GM12865 (cell line): Measurements from ENCODE around the gene CYB561D1.
A peak's percentile ranks its signal among the peaks of the same experiment; 100 is the strongest.
"Not testable (repeated sequence)": the region's sequence is repeated elsewhere in the genome, so short reads cannot be mapped to it uniquely, and the experiment has no call there.

ENCODE experiments used
- DNase-seq: peaks from one replicate; pipeline ENCODE4 v3.0.0; 2010; ENCODE audit warnings: low read depth
- H3K4me3 ChIP-seq: 2 replicates; pipeline ENCODE4 v1.5.1; 2011; ENCODE audit warnings: mild to moderate bottlenecking, low read depth, low read length, control low read depth
- TF ChIP-seq, protein P1 (sequence below): IDR thresholded peaks from 2 replicates; pipeline ENCODE4 v1.5.1; 2011; ENCODE audit warnings: low read length, control low read depth, low read depth, inconsistent platforms; ENCODE audit not compliant: insufficient read depth; ENCODE audit errors: missing control alignments

CYB561D1 gene

DNA sequence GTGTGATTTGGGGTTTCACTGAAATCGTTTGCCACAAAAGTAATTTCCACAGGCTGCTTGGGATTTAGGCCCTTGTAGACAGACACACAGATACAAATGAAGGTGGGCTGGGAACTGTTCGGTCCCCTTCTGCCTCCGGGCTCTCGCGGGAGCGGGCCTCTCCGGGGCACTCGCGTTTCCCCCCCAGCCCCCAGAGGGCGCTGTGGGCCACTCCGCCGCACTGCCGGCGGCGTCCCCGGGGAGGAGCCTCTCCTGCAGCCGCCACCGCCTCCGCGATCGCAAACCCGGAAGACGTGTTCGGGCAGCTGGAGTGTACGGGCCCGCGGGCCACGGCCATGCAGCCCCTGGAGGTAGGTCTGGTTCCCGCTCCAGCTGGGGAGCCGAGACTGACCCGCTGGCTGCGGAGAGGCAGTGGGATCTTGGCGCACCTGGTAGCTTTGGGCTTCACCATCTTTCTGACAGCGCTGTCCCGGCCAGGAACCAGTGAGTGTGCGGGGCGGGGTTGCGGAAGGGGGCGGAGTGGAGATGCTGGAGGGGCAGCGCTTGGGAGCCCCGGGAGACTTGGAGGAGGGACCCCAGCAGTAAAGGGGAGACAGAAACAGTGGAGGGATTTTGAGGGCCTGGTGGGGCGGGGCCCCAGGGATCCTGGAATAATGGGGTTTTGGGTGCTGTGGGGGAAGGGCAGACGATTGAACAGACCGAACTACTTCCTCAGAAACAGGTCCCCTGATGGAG is at the start of gene CYB561D1:
Gene CYB561D1, plus strand, starts transcription at position 290 of the 735 bp plus-strand sequence. Its CDS starts 46 bp downstream, at position 336.
- peak; percentile 91 for DNase-seq
- TF ChIP-seq, protein P1, sequence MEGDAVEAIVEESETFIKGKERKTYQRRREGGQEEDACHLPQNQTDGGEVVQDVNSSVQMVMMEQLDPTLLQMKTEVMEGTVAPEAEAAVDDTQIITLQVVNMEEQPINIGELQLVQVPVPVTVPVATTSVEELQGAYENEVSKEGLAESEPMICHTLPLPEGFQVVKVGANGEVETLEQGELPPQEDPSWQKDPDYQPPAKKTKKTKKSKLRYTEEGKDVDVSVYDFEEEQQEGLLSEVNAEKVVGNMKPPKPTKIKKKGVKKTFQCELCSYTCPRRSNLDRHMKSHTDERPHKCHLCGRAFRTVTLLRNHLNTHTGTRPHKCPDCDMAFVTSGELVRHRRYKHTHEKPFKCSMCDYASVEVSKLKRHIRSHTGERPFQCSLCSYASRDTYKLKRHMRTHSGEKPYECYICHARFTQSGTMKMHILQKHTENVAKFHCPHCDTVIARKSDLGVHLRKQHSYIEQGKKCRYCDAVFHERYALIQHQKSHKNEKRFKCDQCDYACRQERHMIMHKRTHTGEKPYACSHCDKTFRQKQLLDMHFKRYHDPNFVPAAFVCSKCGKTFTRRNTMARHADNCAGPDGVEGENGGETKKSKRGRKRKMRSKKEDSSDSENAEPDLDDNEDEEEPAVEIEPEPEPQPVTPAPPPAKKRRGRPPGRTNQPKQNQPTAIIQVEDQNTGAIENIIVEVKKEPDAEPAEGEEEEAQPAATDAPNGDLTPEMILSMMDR = peak; percentile 91
- H3K4me3 ChIP-seq = peak within 1 kb of the TSS; percentile 91

DNA sequence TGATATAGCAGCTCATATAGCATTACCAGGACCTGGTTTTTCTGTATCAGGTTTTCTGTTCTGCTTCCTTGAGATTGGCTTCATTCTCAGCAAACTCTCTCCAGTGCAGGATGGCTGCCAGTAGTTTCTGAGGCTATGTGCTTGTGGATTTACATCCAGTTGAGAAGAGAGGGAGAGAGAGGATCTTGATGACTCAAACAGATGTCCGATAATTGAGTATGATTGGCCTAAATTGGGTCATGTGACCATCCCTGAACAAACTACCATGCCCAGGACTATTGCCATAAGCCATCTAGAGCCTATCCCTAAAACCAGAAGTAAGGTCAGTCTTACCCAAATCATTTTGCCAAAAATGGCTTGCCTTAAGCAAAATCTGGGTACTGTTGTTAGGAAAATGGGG is 49.5 kb upstream of the CYB561D1 start:
- H3K4me3 ChIP-seq = no peak overlapping the region
- TF ChIP-seq, protein P1 = no peak
- no peak for DNase-seq

- DNase-seq, H3K4me3 ChIP-seq: not testable (repeated sequence)
Measured at GRCh38 chr1:109445949-109446695, 47.8 kb upstream of the CYB561D1 start.

DNA sequence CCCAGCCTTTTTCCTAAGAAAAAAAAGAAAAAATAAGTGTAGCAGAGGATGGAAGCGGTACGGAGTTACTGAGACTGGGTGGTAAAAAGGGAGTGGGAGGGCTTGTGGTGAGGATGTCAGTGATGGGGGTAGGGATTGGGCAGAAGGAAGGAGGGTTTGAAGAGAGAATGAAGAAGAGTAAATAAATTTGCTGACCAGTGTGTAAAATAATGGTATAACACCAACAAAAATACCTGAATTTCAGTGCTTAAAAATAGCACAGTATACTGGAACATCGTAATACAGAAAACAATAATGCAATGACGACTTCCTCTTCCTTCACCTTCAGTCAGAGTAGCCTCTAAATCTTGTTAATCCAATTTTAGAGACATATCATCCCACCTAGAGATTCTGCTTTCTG is 46.4 kb upstream of the CYB561D1 start:
- TF ChIP-seq, protein P1 = no peak
- no peak overlapping the region for H3K4me3 ChIP-seq
- no peak for DNase-seq

GRCh38 chr1:109454497-109455133 is 39.3 kb upstream of the CYB561D1 start:
- no peak for DNase-seq
- TF ChIP-seq, protein P1 = no peak
- no peak overlapping the region for H3K4me3 ChIP-seq

GRCh38 chr1:109457819-109458218 is 36.1 kb upstream of the CYB561D1 start:
- DNase-seq = no peak
- TF ChIP-seq, protein P1 = no peak
- H3K4me3 ChIP-seq = no peak overlapping the region

GRCh38 chr1:109466125-109466451 is 27.8 kb upstream of the CYB561D1 start:
- TF ChIP-seq, protein P1 = no peak
- no peak for DNase-seq
- no peak overlapping the region for H3K4me3 ChIP-seq
